Measurements from ENCODE around the gene FUCA2.
A peak's percentile ranks its signal among the peaks of the same experiment; 100 is the strongest.
"Not testable (repeated sequence)": the region's sequence is repeated elsewhere in the genome, so short reads cannot be mapped to it uniquely, and the experiment has no call there.

FUCA2 gene

GRCh38 chr6:143457563-143458359, 53.8 kb downstream of the FUCA2 start:
- no peak overlapping the region for H3K4me3 ChIP-seq (ENCODE audit: low read depth, low read length)
- H3K27me3 ChIP-seq (ENCODE audit: control insufficient read depth, insufficient read depth, low read length): no peaks in the 10 kb centered on the region
- no peak overlapping the region for H3K27ac ChIP-seq (ENCODE audit: low read depth, low read length)
- no peaks in the 10 kb centered on the region; the same call in 1 of the 2 replicates for H3K4me1 ChIP-seq (ENCODE audit: control insufficient read depth, insufficient read depth, low read length)
- H3K9ac ChIP-seq (ENCODE audit: low read length): no peak overlapping the region
- H3K9me3 ChIP-seq (ENCODE audit: control insufficient read depth, insufficient read depth, low read depth, low read length): no peaks in the 10 kb centered on the region
- 0 out of 2 replicates have a peak, but pooled peaks cover 3% of the 10 kb centered on the region for H3K36me3 ChIP-seq (ENCODE audit: control insufficient read depth, insufficient read depth, low read length)

GRCh38 chr6:143451531-143451930, 60.0 kb downstream of the FUCA2 start:
- Histone ChIP-seq H3K36me3 (ENCODE audit: control insufficient read depth, insufficient read depth, low read length) (no peaks in the 10 kb centered on the region), H3K27me3 (ENCODE audit: control insufficient read depth, insufficient read depth, low read length) (no peaks in the 10 kb centered on the region), H3K9ac (ENCODE audit: low read length) (no peak overlapping the region), H3K4me3 (ENCODE audit: low read depth, low read length) (peak overlapping the region; percentile 95), H3K27ac (ENCODE audit: low read depth, low read length) (no peak overlapping the region), H3K9me3 (ENCODE audit: control insufficient read depth, insufficient read depth, low read depth, low read length) (no peaks in the 10 kb centered on the region), H3K4me1 (ENCODE audit: control insufficient read depth, insufficient read depth, low read length) (no peaks in the 10 kb centered on the region)

- H3K4me1 ChIP-seq (ENCODE audit: control insufficient read depth, insufficient read depth, low read length): no peaks in the 10 kb centered on the region
- no peaks in the 10 kb centered on the region for H3K9me3 ChIP-seq (ENCODE audit: control insufficient read depth, insufficient read depth, low read depth, low read length)
- no peaks in the 10 kb centered on the region for H3K36me3 ChIP-seq (ENCODE audit: control insufficient read depth, insufficient read depth, low read length)
- peak within 1 kb of the TSS; percentile 94 for H3K9ac ChIP-seq (ENCODE audit: low read length)
- peak within 1 kb of the TSS; percentile 95 for H3K4me3 ChIP-seq (ENCODE audit: low read depth, low read length)
- no peaks in the 10 kb centered on the region for H3K27me3 ChIP-seq (ENCODE audit: control insufficient read depth, insufficient read depth, low read length)
- peak within 1 kb of the TSS; percentile 76 for H3K27ac ChIP-seq (ENCODE audit: low read depth, low read length)
Measured at GRCh38 chr6:143450453-143451371, 60.8 kb downstream of the FUCA2 start, which contains the start of the genes ADAT2 and PEX3. Gene ADAT2, minus strand, starts transcription at chr6:143450695. Its CDS starts 37 bp downstream, at chr6:143450658. Gene PEX3, plus strand, starts transcription at chr6:143450805. Its CDS starts 238 bp downstream, at chr6:143451043.

DNA sequence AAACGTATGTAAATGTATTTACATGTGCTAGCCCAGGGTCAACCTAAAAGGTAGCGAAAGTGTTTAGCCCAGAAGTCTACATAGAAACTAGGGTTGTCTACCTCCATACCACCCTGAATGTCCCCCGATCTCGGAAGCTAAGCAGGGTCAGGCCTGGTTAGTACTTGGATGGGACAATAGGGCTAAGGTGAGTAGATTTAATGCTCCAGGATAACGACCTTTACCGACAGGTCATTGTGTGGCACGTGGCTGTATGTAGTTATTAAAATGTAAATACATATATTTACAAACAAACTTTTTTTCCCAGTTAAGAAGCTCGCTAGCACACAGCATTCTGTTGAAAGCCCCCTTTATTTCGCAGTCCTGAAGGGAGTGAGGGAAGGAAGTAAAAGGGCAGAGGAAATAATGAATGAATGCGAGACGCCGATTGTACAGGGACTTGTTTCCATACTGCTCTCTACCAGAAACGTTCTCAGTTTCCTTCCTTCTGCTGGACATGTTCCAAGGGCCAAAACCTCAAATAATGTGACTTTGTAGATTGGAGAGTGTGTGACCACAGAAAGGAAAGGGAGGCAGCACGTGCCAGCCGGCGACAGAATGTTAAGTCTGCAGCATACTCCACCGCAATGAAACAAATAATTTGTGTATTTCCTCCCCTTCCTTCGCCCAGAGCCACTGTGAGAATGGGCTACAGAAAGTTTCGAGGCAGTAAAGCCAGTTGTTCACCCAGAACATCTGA, 61.6 kb downstream of the FUCA2 start:
- Histone ChIP-seq H3K4me3 (ENCODE audit: low read depth, low read length) (peak overlapping the region; percentile 95), H3K9ac (ENCODE audit: low read length) (peak overlapping the region; percentile 94), H3K4me1 (ENCODE audit: control insufficient read depth, insufficient read depth, low read length) (no peaks in the 10 kb centered on the region), H3K27ac (ENCODE audit: low read depth, low read length) (peak overlapping the region; percentile 76), H3K27me3 (ENCODE audit: control insufficient read depth, insufficient read depth, low read length) (no peaks in the 10 kb centered on the region), H3K36me3 (ENCODE audit: control insufficient read depth, insufficient read depth, low read length) (no peaks in the 10 kb centered on the region; the same call in 1 of the 2 replicates), H3K9me3 (ENCODE audit: control insufficient read depth, insufficient read depth, low read depth, low read length) (no peaks in the 10 kb centered on the region)

- peak overlapping the region; percentile 94 for H3K9ac ChIP-seq (ENCODE audit: low read length)
- peak overlapping the region; percentile 95 for H3K4me3 ChIP-seq (ENCODE audit: low read depth, low read length)
- H3K27ac ChIP-seq (ENCODE audit: low read depth, low read length): no peak overlapping the region
Measured at GRCh38 chr6:143449082-143449713, 62.3 kb downstream of the FUCA2 start.

DNA sequence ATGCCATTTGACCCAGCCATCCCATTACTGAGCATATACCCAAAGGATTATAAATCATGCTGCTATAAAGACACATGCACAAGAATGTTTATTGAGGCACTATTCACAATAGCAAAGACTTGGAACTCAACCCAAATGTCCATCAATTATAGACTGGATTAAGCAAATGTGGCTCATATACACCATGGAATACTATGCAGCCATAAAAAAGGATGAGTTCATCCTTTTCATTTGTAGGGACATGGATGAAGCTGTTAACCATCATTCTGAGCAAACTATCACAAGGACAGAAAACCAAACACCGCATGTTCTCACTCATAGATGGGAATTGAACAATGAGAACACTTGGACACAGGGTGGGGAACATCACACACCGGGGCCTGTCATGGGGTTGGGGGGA, 63.7 kb downstream of the FUCA2 start:
- not testable (repeated sequence) for H3K27ac ChIP-seq (ENCODE audit: low read depth, low read length); H3K4me3 ChIP-seq (ENCODE audit: low read depth, low read length); H3K9me3 ChIP-seq (ENCODE audit: control insufficient read depth, insufficient read depth, low read depth, low read length); H3K9ac ChIP-seq (ENCODE audit: low read length); H3K27me3 ChIP-seq (ENCODE audit: control insufficient read depth, insufficient read depth, low read length); H3K4me1 ChIP-seq (ENCODE audit: control insufficient read depth, insufficient read depth, low read length); H3K36me3 ChIP-seq (ENCODE audit: control insufficient read depth, insufficient read depth, low read length)

More at GRCh38 chr6:143449082-143449713, 62.3 kb downstream of the FUCA2 start:
- H3K9me3 ChIP-seq (ENCODE audit: control insufficient read depth, insufficient read depth, low read depth, low read length): no peaks in the 10 kb centered on the region
- H3K36me3 ChIP-seq (ENCODE audit: control insufficient read depth, insufficient read depth, low read length): no peaks in the 10 kb centered on the region; the same call in 1 of the 2 replicates
- no peaks in the 10 kb centered on the region for H3K27me3 ChIP-seq (ENCODE audit: control insufficient read depth, insufficient read depth, low read length)
- H3K4me1 ChIP-seq (ENCODE audit: control insufficient read depth, insufficient read depth, low read length): peaks cover 3% of the 10 kb centered on the region; the same call in 1 of the 2 replicates
